Vagina (tissue), 2 donors: ENCODE data around the gene NEK11.

Experiments used
- POLR2A ChIP-seq, 2 donors: fragments of 450-650 bp; IDR thresholded peaks; one replicate each; pipeline ENCODE4 v1.6.1; 2017; ENCODE audit warnings: antibody characterized with exemption in 2 of 2, mild to moderate bottlenecking in 2 of 2, moderate library complexity in 2 of 2
- POLR2AphosphoS5 ChIP-seq, 2 donors: sonication (generic); formaldehyde crosslinking; IDR thresholded peaks; one replicate each; pipeline ENCODE4 v1.9.0; 2017; ENCODE audit warnings: antibody characterized with exemption in 2 of 2, mild to moderate bottlenecking in 2 of 2, low read depth in 1 of 2; ENCODE audit not compliant: insufficient read depth in 1 of 2
- TF ChIP-seq, protein P1 (sequence below), 3 experiments: fragments of 450-650 bp in 2 of 3; fragments of 200-600 bp in 1 of 3; sonication (generic) in 1 of 3; IDR thresholded peaks; one replicate each; pipeline ENCODE4 v1.5.1; 2017 to 2019; ENCODE audit warnings: antibody characterized with exemption in 3 of 3, mild to moderate bottlenecking in 2 of 3, moderate library complexity in 2 of 3

GRCh38 chr3:131072845-131073244 is 46.2 kb downstream of the NEK11 start:
- TF ChIP-seq, protein P1, sequence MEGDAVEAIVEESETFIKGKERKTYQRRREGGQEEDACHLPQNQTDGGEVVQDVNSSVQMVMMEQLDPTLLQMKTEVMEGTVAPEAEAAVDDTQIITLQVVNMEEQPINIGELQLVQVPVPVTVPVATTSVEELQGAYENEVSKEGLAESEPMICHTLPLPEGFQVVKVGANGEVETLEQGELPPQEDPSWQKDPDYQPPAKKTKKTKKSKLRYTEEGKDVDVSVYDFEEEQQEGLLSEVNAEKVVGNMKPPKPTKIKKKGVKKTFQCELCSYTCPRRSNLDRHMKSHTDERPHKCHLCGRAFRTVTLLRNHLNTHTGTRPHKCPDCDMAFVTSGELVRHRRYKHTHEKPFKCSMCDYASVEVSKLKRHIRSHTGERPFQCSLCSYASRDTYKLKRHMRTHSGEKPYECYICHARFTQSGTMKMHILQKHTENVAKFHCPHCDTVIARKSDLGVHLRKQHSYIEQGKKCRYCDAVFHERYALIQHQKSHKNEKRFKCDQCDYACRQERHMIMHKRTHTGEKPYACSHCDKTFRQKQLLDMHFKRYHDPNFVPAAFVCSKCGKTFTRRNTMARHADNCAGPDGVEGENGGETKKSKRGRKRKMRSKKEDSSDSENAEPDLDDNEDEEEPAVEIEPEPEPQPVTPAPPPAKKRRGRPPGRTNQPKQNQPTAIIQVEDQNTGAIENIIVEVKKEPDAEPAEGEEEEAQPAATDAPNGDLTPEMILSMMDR (IDR thresholded peaks at IDR 0.05) = no peak
- no peak for TF ChIP-seq POLR2AphosphoS5 (IDR thresholded peaks at IDR 0.05; ENCODE audit: insufficient read depth in 1 of 2, low read depth in 1 of 2)
- no peak for TF ChIP-seq POLR2A (IDR thresholded peaks at IDR 0.05)
